ENCODE measurements around the gene VCP.
A peak's percentile ranks its signal among the peaks of the same experiment; 100 is the strongest.

Gene VCP

GRCh38 chr9:35106343-35106730 is 33.9 kb upstream of the VCP start:
- no peak overlapping the region for H3K27ac ChIP-seq
- no peak for TF ChIP-seq ZFX (IDR thresholded peaks at IDR 0.05; ENCODE audit: borderline replicate concordance)
- TF ChIP-seq CTCF (IDR thresholded peaks at IDR 0.05): no peak

GRCh38 chr9:35105571-35106342 is 33.3 kb upstream of the VCP start:
- H3K27ac ChIP-seq: no peak overlapping the region
- no peak for TF ChIP-seq CTCF (IDR thresholded peaks at IDR 0.05)
- TF ChIP-seq ZFX (IDR thresholded peaks at IDR 0.05; ENCODE audit: borderline replicate concordance): no peak

GRCh38 chr9:35105126-35105525 is 32.7 kb upstream of the VCP start:
- no peak for TF ChIP-seq ZFX (IDR thresholded peaks at IDR 0.05; ENCODE audit: borderline replicate concordance)
- TF ChIP-seq CTCF (IDR thresholded peaks at IDR 0.05): no peak
- no peak overlapping the region for H3K27ac ChIP-seq

GRCh38 chr9:35104586-35104985 is 32.2 kb upstream of the VCP start:
- H3K27ac ChIP-seq: no peak overlapping the region
- TF ChIP-seq ZFX (IDR thresholded peaks at IDR 0.05; ENCODE audit: borderline replicate concordance) (no peak), CTCF (IDR thresholded peaks at IDR 0.05) (no peak)

GRCh38 chr9:35103660-35104191 is 31.3 kb upstream of the VCP start:
- TF ChIP-seq ZFX (IDR thresholded peaks at IDR 0.05; ENCODE audit: borderline replicate concordance) (no peak), CTCF (IDR thresholded peaks at IDR 0.05) (no peak)
- H3K27ac ChIP-seq: peak overlapping the region; percentile 76

- TF ChIP-seq CTCF (IDR thresholded peaks at IDR 0.05) (no peak), ZFX (IDR thresholded peaks at IDR 0.05; ENCODE audit: borderline replicate concordance) (no peak)
These were observed 30.6 kb upstream of the VCP start, which contains the start of gene STOML2 for GRCh38 chr9:35102769-35103659. Gene STOML2 (minus strand): TSS chr9:35103131. CDS start chr9:35103094, 37 bp downstream.

More at GRCh38 chr9:35102769-35103659, 30.6 kb upstream of the VCP start, which contains the start of gene STOML2:
- H3K27ac ChIP-seq: peak within 1 kb of the TSS; percentile 76
